Hematopoietic multipotent progenitor cell treated with erythropoietin and hydrocortisone succinate and interleukin-3 and kit ligand, for 8 days (in vitro differentiated cells): ENCODE results near the gene SLC30A10.
"Not testable (repeated sequence)": the region's sequence is repeated elsewhere in the genome, so short reads cannot be mapped to it uniquely, and the experiment has no call there.

Source experiments
- DNase-seq: peaks from one replicate; pipeline ENCODE4 v3.0.0-alpha.2; 2015

SLC30A10 gene

DNA sequence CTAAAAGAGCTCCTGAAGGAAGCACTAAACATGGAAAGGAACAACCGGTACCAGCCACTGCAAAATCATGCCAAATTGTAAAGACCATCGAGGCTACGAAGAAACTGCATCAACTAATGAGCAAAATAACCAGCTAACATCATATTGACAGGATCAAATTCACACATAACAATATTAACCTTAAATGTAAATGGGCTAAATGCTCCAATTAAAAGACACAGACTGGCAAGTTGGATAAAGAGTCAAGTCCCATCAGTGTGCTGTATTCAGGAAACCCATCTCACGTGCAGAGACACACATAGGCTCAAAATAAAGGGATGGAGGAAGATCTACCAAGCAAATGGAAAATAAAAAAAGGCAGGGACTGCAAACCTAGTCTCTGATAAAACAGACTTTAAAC, 39.7 kb downstream of the SLC30A10 start:
- not testable (repeated sequence) for DNase-seq

DNA sequence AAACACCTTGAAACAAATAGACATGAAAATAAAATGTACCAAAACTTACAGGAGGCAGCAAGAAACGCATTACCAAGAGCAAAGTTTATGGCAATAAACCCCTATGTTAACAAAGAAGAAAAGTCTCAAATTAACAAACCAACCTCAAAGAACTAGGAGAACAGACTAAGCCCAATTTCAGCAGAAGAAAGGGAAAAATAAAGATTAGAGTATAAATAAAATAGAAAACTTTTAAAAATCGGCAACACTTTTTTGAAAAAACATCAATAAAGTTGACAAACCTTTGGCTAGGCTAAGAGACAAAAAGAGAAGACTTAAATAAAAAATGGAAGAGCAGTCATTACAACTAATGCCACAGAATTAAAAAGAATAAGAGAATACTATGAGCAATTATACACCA, 42.7 kb downstream of the SLC30A10 start:
- DNase-seq: no peak

DNA sequence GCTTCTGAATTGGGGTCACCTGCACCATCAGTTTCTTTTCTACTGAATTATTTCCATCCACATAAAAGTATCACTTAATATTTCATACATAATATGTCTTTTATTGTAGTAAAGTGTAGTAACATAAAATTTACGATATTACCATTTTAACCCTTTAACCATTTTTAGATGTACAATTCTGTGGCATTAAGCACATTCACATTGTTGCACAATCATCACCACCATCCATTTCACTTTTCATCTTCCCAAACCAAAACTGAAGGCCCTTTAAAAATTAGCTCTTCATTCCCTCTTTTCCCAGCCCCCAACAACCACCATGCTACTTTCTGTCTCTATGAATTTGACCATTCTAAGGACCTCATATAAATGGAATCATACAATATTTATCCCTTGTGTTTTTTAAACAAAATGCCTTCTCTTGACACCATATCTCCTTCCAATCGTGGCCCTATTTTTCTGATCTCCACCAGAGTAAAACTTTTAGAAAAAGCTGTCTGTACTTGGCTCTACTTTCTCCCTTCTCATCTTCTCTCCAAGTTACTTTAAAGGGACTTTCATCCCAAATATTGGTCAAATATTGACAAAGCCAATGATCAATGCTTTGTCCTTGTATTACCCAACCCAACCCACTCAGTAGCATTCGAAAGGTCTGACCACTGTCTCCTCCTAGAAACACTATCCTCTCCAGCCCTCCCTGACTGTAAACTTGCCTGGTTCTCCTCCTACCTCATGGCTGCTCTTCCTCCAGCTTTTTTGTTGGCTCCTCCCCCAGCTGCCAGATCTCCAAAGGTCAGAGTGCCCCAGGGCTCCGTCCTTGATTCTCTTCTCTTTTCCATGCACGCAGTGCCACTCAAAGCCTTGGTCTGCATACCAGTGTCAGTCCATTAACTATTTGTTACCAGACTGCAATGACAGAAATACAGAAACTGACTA, 44.7 kb downstream of the SLC30A10 start:
- DNase-seq: no peak

DNA sequence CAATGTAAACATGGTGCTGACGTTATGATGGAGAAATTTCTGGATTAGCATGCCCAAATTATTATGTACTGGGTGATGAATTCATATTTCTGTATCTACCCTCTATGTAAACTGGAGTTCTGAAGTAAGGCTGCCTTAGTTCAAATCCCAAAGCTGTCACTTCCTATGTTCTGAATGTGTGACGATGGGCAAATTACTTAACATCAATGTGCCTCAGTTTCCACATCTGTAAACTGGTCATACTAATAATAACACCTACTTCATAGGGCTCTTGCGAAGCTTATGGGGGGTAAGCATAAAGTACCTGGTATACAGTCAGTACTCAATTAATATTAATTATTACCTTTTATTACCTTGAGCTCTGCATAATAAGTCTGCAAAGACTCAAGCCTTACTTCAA, 45.6 kb downstream of the SLC30A10 start:
- no peak for DNase-seq

GRCh38 chr1:219882096-219882495, 46.3 kb downstream of the SLC30A10 start:
- DNase-seq: no peak

DNA sequence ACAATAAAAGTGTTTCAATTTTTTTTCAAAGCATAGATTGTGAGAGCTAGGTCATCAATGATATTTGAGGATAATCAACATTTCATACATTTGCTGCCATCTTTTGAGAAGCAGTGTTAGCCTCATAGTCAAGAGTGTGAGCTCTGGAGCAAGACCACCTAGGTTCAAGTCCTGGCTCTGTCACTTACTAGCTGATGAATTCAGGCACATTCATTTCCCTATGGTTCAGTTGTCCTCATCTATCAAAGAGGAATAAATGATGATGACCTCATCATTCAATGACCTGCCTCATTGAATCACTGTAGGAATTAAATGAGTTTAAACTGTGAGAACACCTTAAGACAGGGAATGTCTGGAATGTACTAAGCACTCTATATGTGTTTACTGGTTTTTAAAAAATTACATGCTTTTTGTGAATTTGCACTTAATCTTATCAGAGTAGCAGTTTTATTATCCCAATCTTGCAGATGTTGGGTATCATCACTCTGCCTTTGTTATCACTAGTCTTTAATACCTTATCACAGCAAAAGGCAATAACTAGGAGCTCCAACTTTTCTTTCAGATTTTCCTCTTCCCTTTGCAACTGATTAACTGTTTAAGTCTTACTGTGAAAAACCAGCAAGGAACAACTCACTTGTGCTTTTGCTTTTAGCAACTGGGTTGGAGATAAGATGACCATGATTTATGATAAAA, 47.4 kb downstream of the SLC30A10 start:
- DNase-seq: no peak

- DNase-seq: peak; percentile 41
Observed at GRCh38 chr1:219876798-219877209, 51.6 kb downstream of the SLC30A10 start.

GRCh38 chr1:219875860-219876259, 52.5 kb downstream of the SLC30A10 start:
- no peak for DNase-seq

GRCh38 chr1:219872538-219872937, 55.8 kb downstream of the SLC30A10 start:
- not testable (repeated sequence) for DNase-seq

GRCh38 chr1:219871427-219872057, 56.8 kb downstream of the SLC30A10 start:
- DNase-seq: no peak

- not testable (repeated sequence) for DNase-seq
Observed at GRCh38 chr1:219868615-219869014, 59.7 kb downstream of the SLC30A10 start.
